CD8-positive, alpha-beta memory T cell (primary cell): ENCODE results near the gene SLC25A10. TPM values are rescaled to one million over a fixed set of nuclear protein-coding genes. Genes with fewer than 3 reads are reported as not detected.

Experiments
- CTCF ChIA-PET: fragments of 350-600 bp; sonication (Branson Sonifier 250); formaldehyde crosslinking; loops from one replicate; lab custom pipeline; 2021; ENCODE audit warnings: antibody characterized with exemption; lab: Charles Lee
- POLR2A ChIA-PET: fragments of 350-600 bp; sonication (Branson Sonifier 250); formaldehyde crosslinking; loops from one replicate; lab custom pipeline; 2021; ENCODE audit warnings: antibody characterized with exemption; lab: Charles Lee
- DNase-seq, 5 donors: peaks; one replicate each; pipeline versions ENCODE4 v3.0.0 to v3.0.0-alpha.2; 2020 to 2022; ENCODE audit warnings: mixed read lengths in 1 of 5
- H3K27ac ChIP-seq: one replicate; pipeline ENCODE4 v1.7.0; 2013; ENCODE audit warnings: low read depth, mild to moderate bottlenecking, low read length, moderate library complexity
- H3K27me3 ChIP-seq: 2 replicates; pipeline ENCODE4 v1.7.0; 2013; ENCODE audit warnings: low read length, mild to moderate bottlenecking; ENCODE audit not compliant: insufficient read depth, poor library complexity, severe bottlenecking
- H3K36me3 ChIP-seq: 2 replicates; pipeline ENCODE4 v1.7.0; 2013; ENCODE audit warnings: mild to moderate bottlenecking, low read length, moderate library complexity; ENCODE audit not compliant: insufficient read depth
- H3K4me1 ChIP-seq: 2 replicates; pipeline ENCODE4 v1.7.0; 2013; ENCODE audit warnings: mild to moderate bottlenecking, low read length, moderate library complexity; ENCODE audit not compliant: insufficient read depth
- H3K4me3 ChIP-seq: 2 replicates; pipeline ENCODE4 v1.7.0; 2013; ENCODE audit warnings: mild to moderate bottlenecking, low read length
- H3K9me3 ChIP-seq: 2 replicates; pipeline ENCODE4 v1.7.0; 2013; ENCODE audit warnings: mild to moderate bottlenecking, low read length
- H3K27ac Mint-ChIP-seq, 8 donors: one replicate each; pipeline ENCODE4 v1.8.0; 2020 to 2021; ENCODE audit warnings: mixed read lengths in 8 of 8, mild to moderate bottlenecking in 6 of 8, inconsistent platforms in 3 of 8, moderate library complexity in 3 of 8
- H3K27me3 Mint-ChIP-seq, 2 donors: one replicate each; pipeline ENCODE4 v1.8.0; 2020 to 2021; ENCODE audit warnings: mixed read lengths in 2 of 2, mild to moderate bottlenecking in 1 of 2, moderate library complexity in 1 of 2
- H3K36me3 Mint-ChIP-seq, 3 donors: one replicate each; pipeline ENCODE4 v1.8.0; 2020 to 2021; ENCODE audit warnings: mixed read lengths in 3 of 3, inconsistent platforms in 1 of 3, mild to moderate bottlenecking in 1 of 3
- H3K4me1 Mint-ChIP-seq, 3 donors: one replicate each; pipeline ENCODE4 v1.8.0; 2020 to 2021; ENCODE audit warnings: mixed read lengths in 3 of 3, inconsistent platforms in 1 of 3, mild to moderate bottlenecking in 1 of 3
- H3K4me3 Mint-ChIP-seq, 7 donors: one replicate each; pipeline ENCODE4 v1.8.0; 2020 to 2021; ENCODE audit warnings: mixed read lengths in 7 of 7, mild to moderate bottlenecking in 6 of 7, moderate library complexity in 4 of 7, inconsistent platforms in 2 of 7
- H3K9me3 Mint-ChIP-seq, 5 donors: one replicate each; pipeline ENCODE4 v1.8.0; 2020 to 2022; ENCODE audit warnings: mixed read lengths in 5 of 5, mild to moderate bottlenecking in 3 of 5, moderate library complexity in 2 of 5, inconsistent platforms in 1 of 5
- polyA plus RNA-seq: library from polyadenylated mRNA; unstranded; fragments of 300-500 nt; fragmentation: Illumina TruSeq; gene quantifications from one replicate; pipeline ENCODE4 v1.2.3, GENCODE V29; 2021
- total RNA-seq, 2 experiments: library from RNA; stranded (reverse); gene quantifications; one replicate each; pipeline ENCODE4 v1.2.3, GENCODE V29; 2021

SLC25A10 gene
- total and polyA plus RNA-seq, 3 experiments from 2014 or later, result 4.9 to 34.7 (median 34.1) TPM

DNA sequence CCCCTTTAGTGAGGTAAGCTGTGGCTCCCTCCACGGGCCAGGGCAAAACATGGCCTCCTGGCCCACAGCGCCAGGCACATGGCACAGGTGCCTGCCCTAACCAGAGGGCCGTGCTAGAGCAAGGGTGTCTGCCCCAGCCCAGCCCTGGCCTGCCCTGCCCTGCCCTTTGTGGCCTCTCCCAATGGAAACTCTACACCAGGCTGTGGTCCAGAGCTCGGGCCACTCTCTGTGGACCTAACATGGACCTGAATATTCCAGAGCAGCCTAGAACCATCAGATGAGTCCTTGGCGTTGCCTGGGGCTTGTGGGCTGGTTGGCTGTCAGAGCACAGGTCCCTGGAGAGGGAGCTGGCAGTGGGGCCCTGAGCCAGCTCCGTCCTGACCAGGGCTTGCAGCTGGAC is 16.9 kb upstream of the SLC25A10 start:
- CTCF ChIA-PET, result no interaction called here
- POLR2A ChIA-PET, result interaction anchor here (1.3 kb wide), 1 partner anchor 12 kb away, joined by 4 read pairs; the partner anchor contains the start of gene ARL16
- no peaks in the 10 kb centered on the region for H3K4me1 ChIP-seq
- H3K4me1 Mint-ChIP-seq, result peaks cover 0 to 3% (median 3%) of the 10 kb centered on the region in 3 donors
- H3K4me3 ChIP-seq, result no peak overlapping the region
- H3K36me3 Mint-ChIP-seq, result peaks cover 0 to 82% (median 0%) of the 10 kb centered on the region in 3 donors
- H3K9me3 ChIP-seq, result no peaks in the 10 kb centered on the region
- no peaks in the 10 kb centered on the region for H3K9me3 Mint-ChIP-seq
- no peak for DNase-seq
- no peaks in the 10 kb centered on the region for H3K27me3 Mint-ChIP-seq
- H3K36me3 ChIP-seq, result peaks cover 31% of the 10 kb centered on the region
- H3K27me3 ChIP-seq, result no peaks in the 10 kb centered on the region
- no peak overlapping the region for H3K4me3 Mint-ChIP-seq
- H3K27ac ChIP-seq, result no peak overlapping the region
- no peak overlapping the region for H3K27ac Mint-ChIP-seq

DNA sequence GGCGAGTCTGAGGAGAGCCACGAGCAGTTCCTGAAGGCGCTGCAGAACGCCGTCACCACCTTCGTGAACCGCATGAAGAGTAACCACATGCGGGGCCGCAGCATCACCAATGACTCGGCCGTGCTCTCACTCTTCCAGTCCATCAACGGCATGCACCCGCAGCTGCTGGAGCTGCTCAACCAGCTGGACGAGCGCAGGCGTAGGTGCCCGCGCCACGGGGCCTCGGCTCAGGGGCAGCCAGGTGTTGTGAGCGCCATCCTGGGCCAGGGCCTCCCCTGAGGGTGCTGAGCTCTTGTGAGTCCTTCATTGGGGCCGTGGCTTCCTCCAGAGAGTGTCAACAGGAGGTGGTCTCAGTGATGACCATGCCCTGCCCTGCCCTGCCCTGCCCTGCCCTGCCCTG is 16.3 kb upstream of the SLC25A10 start:
- Mint-ChIP-seq H3K9me3 (no peaks in the 10 kb centered on the region), H3K27me3 (no peaks in the 10 kb centered on the region), H3K27ac (no peak overlapping the region), H3K36me3 (peaks cover 0 to 80% (median 0%) of the 10 kb centered on the region in 3 donors), H3K4me3 (no peak overlapping the region), H3K4me1 (peaks cover 0 to 5% (median 4%) of the 10 kb centered on the region in 3 donors)
- no peak overlapping the region for H3K27ac ChIP-seq
- H3K4me1 ChIP-seq, result peaks cover 2% of the 10 kb centered on the region
- no peak overlapping the region for H3K4me3 ChIP-seq
- peaks cover 31% of the 10 kb centered on the region for H3K36me3 ChIP-seq
- ChIA-PET POLR2A (interaction anchor here (1.3 kb wide), 1 partner anchor 13 kb away, joined by 4 read pairs; the partner anchor contains the start of gene ARL16), CTCF (no interaction called here)
- no peaks in the 10 kb centered on the region for H3K9me3 ChIP-seq
- no peak for DNase-seq
- no peaks in the 10 kb centered on the region for H3K27me3 ChIP-seq

DNA sequence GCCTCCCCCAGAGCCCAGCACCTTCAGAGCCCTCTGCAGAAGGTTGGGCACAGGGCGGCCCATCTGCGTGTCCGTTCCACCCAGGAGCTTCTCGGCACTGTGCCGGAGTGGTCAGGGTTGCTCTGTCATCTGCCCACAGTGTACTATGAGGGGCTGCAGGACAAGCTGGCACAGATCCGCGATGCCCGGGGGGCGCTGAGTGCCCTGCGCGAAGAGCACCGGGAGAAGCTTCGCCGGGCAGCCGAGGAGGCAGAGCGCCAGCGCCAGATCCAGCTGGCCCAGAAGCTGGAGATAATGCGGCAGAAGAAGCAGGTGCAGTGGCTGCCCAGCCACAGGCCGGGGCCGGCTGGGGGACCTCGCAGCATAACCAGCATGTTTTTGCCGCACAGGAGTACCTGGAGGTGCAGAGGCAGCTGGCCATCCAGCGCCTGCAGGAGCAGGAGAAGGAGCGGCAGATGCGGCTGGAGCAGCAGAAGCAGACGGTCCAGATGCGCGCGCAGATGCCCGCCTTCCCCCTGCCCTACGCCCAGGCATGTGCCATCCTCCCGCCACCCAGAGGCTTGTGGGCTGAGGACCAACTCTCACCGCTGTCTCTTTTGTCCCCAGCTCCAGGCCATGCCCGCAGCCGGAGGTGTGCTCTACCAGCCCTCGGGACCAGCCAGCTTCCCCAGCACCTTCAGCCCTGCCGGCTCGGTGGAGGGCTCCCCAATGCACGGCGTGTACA is 15.7 kb upstream of the SLC25A10 start:
- peaks cover 0 to 11% (median 6%) of the 10 kb centered on the region in 3 donors for H3K4me1 Mint-ChIP-seq
- H3K27me3 ChIP-seq, result no peaks in the 10 kb centered on the region
- H3K27ac Mint-ChIP-seq, result peak overlapping the region in 1 of 8 donors; percentile 21
- CTCF ChIA-PET, result no interaction called here
- POLR2A ChIA-PET, result interaction anchor here (1.3 kb wide), 1 partner anchor 13 kb away, joined by 4 read pairs; the partner anchor contains the start of gene ARL16
- no peak overlapping the region for H3K4me3 Mint-ChIP-seq
- peaks cover 8% of the 10 kb centered on the region for H3K4me1 ChIP-seq
- no peaks in the 10 kb centered on the region for H3K9me3 ChIP-seq
- peaks cover 31% of the 10 kb centered on the region for H3K36me3 ChIP-seq
- no peak overlapping the region for H3K27ac ChIP-seq
- H3K4me3 ChIP-seq, result no peak overlapping the region
- H3K9me3 Mint-ChIP-seq, result no peaks in the 10 kb centered on the region
- H3K36me3 Mint-ChIP-seq, result peaks cover 0 to 80% (median 0%) of the 10 kb centered on the region in 3 donors
- H3K27me3 Mint-ChIP-seq, result no peaks in the 10 kb centered on the region
- no peak for DNase-seq

DNA sequence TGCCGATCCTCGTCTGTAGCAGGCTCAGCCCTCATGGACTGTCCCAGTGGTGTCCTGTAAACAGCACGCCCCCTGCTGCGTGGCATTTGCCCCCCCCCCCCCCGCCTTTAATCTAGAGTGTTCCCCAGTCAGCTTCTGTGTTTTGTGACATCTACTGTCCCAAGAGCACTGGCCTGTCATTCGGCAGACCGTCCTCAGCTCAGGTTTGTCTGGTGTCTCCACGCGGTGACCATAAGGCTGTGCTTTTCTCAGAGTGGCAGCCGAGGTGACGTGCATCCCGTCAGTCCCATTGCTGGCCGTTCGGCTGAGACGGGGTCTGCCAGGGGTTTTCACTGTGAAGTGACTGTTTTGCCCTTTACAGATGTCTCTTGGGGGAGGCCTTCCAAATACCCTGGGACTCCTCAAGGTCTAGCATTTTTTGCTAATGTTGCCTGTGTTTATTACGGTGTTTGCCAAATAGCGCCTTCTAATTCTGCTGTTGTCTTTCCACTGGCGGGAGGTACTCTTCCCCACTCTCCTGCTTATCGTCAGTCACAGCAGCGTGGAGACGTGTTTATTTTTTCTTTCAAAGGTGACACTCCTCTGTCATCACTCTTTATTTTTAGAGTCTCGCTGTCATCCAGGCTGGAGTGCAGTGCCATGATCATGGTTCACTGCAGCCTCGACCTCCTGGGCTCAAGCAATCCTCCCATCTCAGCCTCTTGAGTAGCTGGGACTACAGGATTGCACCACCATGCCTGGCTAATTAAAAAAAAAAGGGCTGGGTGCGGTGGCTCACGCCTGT is 14.6 kb upstream of the SLC25A10 start:
- CTCF ChIA-PET, result no interaction called here
- peak overlapping the region in 1 of 7 donors; percentile 40 for H3K4me3 Mint-ChIP-seq
- POLR2A ChIA-PET, result no interaction called here

DNA sequence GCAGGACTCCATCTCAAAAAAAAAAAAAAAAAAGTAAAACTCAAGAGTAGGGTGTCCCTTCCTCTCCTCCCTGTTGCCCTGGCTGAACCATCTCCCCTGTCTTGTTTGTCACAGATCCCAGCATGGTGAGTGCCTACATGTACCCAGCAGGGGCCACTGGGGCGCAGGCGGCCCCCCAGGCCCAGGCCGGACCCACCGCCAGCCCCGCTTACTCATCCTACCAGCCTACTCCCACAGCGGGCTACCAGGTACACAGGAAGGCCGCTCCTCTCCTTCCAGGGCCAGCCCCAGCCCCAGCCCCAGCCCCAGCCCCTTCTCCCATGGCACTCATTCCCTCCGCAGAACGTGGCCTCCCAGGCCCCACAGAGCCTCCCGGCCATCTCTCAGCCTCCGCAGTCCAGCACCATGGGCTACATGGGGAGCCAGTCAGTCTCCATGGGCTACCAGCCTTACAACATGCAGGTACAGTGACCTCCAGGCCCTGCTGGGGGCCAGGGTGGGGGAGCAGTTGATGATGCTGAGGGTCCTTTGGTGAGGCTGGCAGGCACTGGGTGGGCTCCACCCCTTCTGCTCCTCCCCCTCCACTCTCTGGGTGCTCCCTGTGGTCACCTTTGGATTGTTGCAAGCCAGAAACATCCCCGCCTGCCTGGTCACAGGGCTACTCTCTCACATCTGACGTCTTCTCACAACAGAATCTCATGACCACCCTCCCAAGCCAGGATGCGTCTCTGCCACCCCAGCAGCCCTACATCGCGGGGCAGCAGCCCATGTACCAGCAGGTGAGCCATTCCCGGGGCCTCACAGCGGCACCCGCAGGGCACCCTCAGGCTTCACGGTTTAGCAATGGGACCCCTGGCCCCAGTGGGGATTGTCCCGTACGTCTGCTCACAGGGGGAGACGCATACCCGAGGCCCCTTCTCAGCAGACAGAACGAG is 11.5 kb upstream of the SLC25A10 start:
- Mint-ChIP-seq H3K9me3 (no peaks in the 10 kb centered on the region), H3K27me3 (no peaks in the 10 kb centered on the region), H3K4me3 (peak overlapping the region in 5 of 7 donors; percentile 8 to 99 (median 80)), H3K36me3 (peaks cover 0 to 63% (median 1%) of the 10 kb centered on the region in 3 donors), H3K4me1 (peaks cover 19 to 37% (median 25%) of the 10 kb centered on the region in 3 donors), H3K27ac (peak overlapping the region; percentile 29 to 96 (median 53))
- Histone ChIP-seq H3K4me1 (peaks cover 31% of the 10 kb centered on the region), H3K9me3 (no peaks in the 10 kb centered on the region), H3K27ac (no peak overlapping the region), H3K36me3 (peaks cover 23% of the 10 kb centered on the region), H3K27me3 (no peaks in the 10 kb centered on the region), H3K4me3 (no peak overlapping the region)
- ChIA-PET POLR2A (interaction anchor here (2.8 kb wide), 1 partner anchor 17 kb away, joined by 38 read pairs; the partner anchor contains the start of genes ARL16 and HGS), CTCF (no interaction called here)
- DNase-seq, result no peak

More for the DNA sequence above, 14.6 kb upstream of the SLC25A10 start:
- Mint-ChIP-seq H3K27ac (peak overlapping the region in 3 of 8 donors; percentile 22 to 50 (median 26)), H3K36me3 (peaks cover 0 to 76% (median 0%) of the 10 kb centered on the region in 3 donors), H3K27me3 (no peaks in the 10 kb centered on the region), H3K9me3 (no peaks in the 10 kb centered on the region), H3K4me1 (peaks cover 5 to 22% (median 12%) of the 10 kb centered on the region in 3 donors)
- H3K4me3 ChIP-seq, result no peak overlapping the region
- H3K27me3 ChIP-seq, result no peaks in the 10 kb centered on the region
- no peak overlapping the region for H3K27ac ChIP-seq
- peaks cover 18% of the 10 kb centered on the region for H3K4me1 ChIP-seq
- DNase-seq, result no peak
- no peaks in the 10 kb centered on the region for H3K9me3 ChIP-seq
- peaks cover 23% of the 10 kb centered on the region for H3K36me3 ChIP-seq

DNA sequence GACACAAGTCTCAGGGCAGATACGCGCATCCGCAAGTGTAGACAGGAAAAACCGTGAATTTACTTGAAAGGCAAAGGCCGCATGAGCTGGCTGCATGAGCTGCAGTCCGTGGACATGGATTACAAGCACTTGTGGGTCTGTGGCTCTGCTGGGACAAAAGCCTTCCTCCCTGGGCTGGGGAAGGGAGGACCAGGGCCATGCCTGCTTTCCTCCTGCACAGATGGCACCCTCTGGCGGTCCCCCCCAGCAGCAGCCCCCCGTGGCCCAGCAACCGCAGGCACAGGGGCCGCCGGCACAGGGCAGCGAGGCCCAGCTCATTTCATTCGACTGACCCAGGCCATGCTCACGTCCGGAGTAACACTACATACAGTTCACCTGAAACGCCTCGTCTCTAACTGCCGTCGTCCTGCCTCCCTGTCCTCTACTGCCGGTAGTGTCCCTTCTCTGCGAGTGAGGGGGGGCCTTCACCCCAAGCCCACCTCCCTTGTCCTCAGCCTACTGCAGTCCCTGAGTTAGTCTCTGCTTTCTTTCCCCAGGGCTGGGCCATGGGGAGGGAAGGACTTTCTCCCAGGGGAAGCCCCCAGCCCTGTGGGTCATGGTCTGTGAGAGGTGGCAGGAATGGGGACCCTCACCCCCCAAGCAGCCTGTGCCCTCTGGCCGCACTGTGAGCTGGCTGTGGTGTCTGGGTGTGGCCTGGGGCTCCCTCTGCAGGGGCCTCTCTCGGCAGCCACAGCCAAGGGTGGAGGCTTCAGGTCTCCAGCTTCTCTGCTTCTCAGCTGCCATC is 10.6 kb upstream of the SLC25A10 start:
- H3K36me3 Mint-ChIP-seq, result peaks cover 0 to 63% (median 4%) of the 10 kb centered on the region in 3 donors
- peaks cover 22% of the 10 kb centered on the region for H3K36me3 ChIP-seq
- DNase-seq, result no peak
- H3K27me3 Mint-ChIP-seq, result no peaks in the 10 kb centered on the region
- H3K4me3 ChIP-seq, result no peak overlapping the region
- H3K4me3 Mint-ChIP-seq, result peak overlapping the region; percentile 85 to 99 (median 90)
- H3K27me3 ChIP-seq, result no peaks in the 10 kb centered on the region
- H3K4me1 ChIP-seq, result peaks cover 31% of the 10 kb centered on the region
- H3K9me3 ChIP-seq, result no peaks in the 10 kb centered on the region
- ChIA-PET CTCF (interaction anchor here (0.9 kb wide), 1 partner anchor 158 kb away, joined by 3 read pairs; no protein-coding TSS in a partner anchor), POLR2A (interaction anchor here (0.6 to 2.8 kb wide), 3 partner anchors 18 to 267 kb away, joined by 3 to 38 read pairs (median 4); partner anchors contain the start of genes ARL16 and HGS)
- peak overlapping the region; percentile 47 to 98 (median 95) for H3K27ac Mint-ChIP-seq
- no peaks in the 10 kb centered on the region for H3K9me3 Mint-ChIP-seq
- peak overlapping the region; percentile 91 for H3K27ac ChIP-seq
- peaks cover 19 to 41% (median 25%) of the 10 kb centered on the region in 3 donors for H3K4me1 Mint-ChIP-seq
